NCI-H2029 treated with DMSO at 0.1 percent for 48 hours (cell line): ENCODE data around the gene CD8B2.
"Not testable (repeated sequence)": the region's sequence is repeated elsewhere in the genome, so short reads cannot be mapped to it uniquely, and the experiment has no call there.

Source experiments
- DNase-seq: peaks from one replicate; lab custom pipeline; 2025; lab: John Stamatoyannopoulos, UW

The CD8B2 gene

GRCh38 chr2:106486551-106487385 is at the start of gene CD8B2:
Gene CD8B2, plus strand, starts transcription at chr2:106487364. Its CDS starts 63 bp downstream, at chr2:106487427.
- DNase-seq = not testable (repeated sequence)

DNA sequence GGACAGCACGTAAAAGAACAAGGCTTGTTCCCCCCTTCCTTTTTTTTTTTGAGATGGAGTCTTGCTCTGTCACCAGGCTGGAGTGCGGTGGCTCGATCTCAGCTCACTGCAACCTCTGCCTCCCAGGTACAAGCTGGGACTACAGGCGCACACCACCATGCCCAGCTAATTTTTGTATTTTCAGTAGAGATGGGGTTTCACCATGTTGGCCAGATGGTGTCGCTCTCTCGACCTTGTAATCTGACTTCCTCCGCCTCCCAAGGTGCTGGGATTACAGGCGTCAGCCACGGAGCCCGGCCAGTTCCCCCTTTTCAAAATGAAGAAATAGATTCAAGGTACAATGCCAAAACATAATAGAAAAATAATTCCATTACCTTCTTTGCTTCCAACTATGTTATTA is 25.3 kb upstream of the CD8B2 start:
- not testable (repeated sequence) for DNase-seq

GRCh38 chr2:106467516-106467915 is 19.6 kb upstream of the CD8B2 start:
- DNase-seq = not testable (repeated sequence)

DNA sequence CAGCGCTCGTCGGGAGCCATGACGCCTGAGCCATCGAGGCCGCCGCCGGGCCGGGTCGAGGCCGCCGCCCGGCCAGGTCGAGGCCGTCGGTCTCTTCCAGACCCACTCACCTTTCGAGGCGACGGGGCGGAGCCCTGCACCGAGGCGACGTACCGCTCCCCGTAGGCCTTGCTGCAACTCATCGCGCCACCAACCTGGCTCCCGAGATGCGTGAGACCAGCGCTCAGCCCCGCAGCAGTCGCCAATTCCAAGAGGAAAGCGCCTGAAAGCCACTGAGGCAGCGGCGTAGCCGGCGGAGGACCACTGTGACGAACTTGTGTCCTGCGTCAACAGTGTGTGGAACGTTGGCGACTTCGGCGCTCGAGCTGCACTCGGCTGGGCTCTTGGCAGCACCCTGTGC is 19.1 kb upstream of the CD8B2 start, which contains the start of gene RGPD3:
RGPD3 (minus strand) TSS at position 307 of the 400 bp plus-strand sequence; CDS start at position 182, 125 bp downstream.
- not testable (repeated sequence) for DNase-seq

GRCh38 chr2:106470658-106471057 is 16.5 kb upstream of the CD8B2 start:
- DNase-seq = not testable (repeated sequence)

GRCh38 chr2:106477647-106478046 is 9.5 kb upstream of the CD8B2 start:
- not testable (repeated sequence) for DNase-seq

GRCh38 chr2:106479563-106479962 is 7.6 kb upstream of the CD8B2 start:
- not testable (repeated sequence) for DNase-seq

GRCh38 chr2:106487386-106488191 is 425 bp downstream of the CD8B2 start:
- DNase-seq = not testable (repeated sequence)

DNA sequence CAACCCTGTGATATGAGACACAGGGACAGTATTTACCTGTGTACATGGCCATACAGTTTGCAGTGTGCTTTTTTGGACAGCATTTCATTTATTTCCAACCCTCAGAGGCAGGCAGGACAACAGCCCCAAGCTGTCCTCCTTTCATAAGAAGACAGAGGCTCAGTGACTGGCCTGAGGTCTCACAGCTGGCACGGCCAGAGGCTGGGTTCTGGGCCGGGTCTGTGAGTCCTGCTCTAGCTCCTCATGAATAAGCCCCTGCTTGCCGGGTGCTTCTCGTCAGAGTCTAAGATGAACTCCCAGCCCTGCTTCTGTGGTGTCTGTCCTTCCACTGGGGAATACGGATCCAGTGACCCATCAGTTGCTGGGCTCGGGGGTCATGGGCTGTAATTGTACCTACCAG is 2.5 kb downstream of the CD8B2 start:
- not testable (repeated sequence) for DNase-seq

GRCh38 chr2:106492399-106492798 is 5.2 kb downstream of the CD8B2 start:
- not testable (repeated sequence) for DNase-seq

- DNase-seq = not testable (repeated sequence)
These were observed 5.7 kb downstream of the CD8B2 start for GRCh38 chr2:106492913-106493312.

GRCh38 chr2:106498549-106498948 is 11.4 kb downstream of the CD8B2 start:
- not testable (repeated sequence) for DNase-seq

DNA sequence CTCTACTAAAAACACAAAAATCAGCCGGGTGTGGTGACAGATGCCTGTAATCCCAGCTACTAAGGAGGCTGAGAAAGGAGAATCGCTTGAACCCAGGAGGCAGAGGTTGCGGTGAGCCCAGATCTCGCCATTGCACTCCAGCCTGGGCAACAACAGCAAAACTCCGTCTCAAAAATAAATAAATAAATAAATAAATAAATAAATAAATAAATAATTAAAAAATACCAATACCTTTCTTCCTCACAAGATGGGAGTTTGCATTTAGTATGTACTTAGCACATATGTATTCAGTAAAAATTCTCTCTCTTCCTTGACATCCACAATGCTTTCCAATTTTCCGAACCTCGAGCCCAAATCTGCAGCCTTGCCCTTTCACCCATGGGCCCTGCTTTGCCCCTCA is 13.2 kb downstream of the CD8B2 start:
- not testable (repeated sequence) for DNase-seq

- not testable (repeated sequence) for DNase-seq
These were observed 15.2 kb downstream of the CD8B2 start for GRCh38 chr2:106502351-106502750.

DNA sequence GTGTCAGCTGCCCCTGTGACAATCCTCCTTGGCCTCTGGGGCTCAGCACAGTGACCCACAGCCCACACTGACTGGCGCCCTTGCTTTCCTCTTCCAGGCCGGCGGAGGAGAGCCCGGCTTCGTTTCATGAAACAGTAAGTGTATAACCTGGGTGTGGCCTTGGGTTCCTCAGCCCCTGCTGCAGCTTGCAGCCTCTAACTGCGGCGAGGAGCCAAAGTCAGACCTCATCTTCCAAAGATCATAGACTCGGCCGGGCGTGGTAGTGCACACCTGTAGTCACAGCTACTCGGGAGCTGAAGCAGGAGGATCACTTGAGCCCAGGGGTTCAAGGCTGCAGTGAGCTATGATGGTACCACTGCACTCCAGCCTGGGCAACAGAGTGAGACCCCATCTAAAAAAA is 17.0 kb downstream of the CD8B2 start:
- DNase-seq = not testable (repeated sequence)

DNA sequence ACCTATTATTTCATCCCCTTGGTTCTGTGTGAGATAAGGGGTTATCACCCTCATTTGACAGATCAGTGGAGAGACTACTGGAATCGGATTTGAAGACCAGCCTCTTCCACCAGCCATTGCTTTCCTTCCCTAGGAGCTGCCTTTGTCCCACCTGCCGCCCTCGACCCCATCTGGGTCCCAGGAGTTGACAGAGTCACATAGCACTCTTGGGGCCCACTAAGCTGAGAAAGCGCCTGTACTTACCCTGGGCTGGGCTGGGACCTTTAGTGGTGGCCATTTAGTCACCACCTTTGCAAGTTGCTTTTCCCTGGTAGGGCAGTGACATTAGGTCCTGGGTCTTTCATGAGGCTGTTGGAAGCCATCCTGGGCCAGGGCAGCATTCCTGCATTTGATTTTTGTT is 17.6 kb downstream of the CD8B2 start:
- not testable (repeated sequence) for DNase-seq

- not testable (repeated sequence) for DNase-seq
These were observed 19.0 kb downstream of the CD8B2 start for GRCh38 chr2:106506002-106506687.

DNA sequence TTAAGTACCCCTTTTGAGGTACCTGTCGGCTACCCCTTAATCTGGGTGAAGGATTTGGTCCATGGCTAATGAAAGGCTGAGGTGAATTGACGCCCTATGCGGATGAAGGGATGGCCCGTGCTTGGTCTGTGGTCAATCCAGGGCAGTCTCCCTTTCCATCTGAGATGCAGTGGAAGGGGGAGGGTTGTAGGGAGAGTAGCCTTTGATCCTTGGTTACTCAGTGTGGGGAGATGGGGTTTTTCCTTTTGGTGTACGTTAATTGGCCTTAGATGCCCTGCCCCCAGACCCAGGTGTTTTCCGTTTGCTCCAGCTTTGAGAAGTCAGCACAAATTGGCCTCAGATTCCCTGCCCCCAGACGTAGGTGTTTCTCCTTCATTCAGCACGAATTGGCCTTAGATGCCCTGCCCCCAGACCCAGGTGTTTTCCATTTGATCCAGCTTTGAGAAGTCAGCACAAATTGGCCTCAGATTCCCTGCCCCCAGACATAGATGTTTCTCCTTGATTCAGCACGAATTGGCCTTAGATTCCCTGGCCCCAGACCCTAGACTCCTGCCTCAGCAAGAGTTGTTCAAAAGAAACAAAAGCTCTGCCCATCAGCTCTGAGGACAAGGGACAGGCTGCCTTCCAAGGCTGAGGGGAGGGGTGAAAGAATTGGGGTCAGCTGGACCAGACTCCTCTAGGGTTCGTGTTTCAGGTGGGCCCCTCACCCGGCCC is 21.7 kb downstream of the CD8B2 start:
- DNase-seq = not testable (repeated sequence)

GRCh38 chr2:106509374-106509770 is 22.2 kb downstream of the CD8B2 start:
- not testable (repeated sequence) for DNase-seq

- DNase-seq = not testable (repeated sequence)
These were observed 23.6 kb downstream of the CD8B2 start for GRCh38 chr2:106510791-106511190.

GRCh38 chr2:106511476-106511901 is 24.3 kb downstream of the CD8B2 start:
- DNase-seq = not testable (repeated sequence)
